ENCODE results near the gene ADAM19. TPM values are rescaled to one million over a fixed set of nuclear protein-coding genes. Genes with fewer than 3 reads are reported as not detected.

Gene ADAM19
- total RNA-seq, 1 donor from 2014 or later: 11.5 TPM

GRCh38 chr5:157539503-157540022 lies 36.0 kb downstream of the ADAM19 start:
- TF ChIP-seq EZH2 (IDR thresholded peaks at IDR 0.05) (no peak), CTCF (IDR thresholded peaks at IDR 0.05) (no peak), EZH2phosphoT487 (IDR thresholded peaks at IDR 0.05) (no peak)
- Histone ChIP-seq H3K27ac (no peak overlapping the region), H3K36me3 (no peaks in the 10 kb centered on the region), H4K20me1 (ENCODE audit: low read depth) (no peaks in the 10 kb centered on the region), H3K4me3 (no peak overlapping the region), H2AFZ (replicated peaks) (no peak overlapping the region), H3K9me3 (ENCODE audit: low read depth) (no peaks in the 10 kb centered on the region), H3K4me1 (peaks cover 23% of the 10 kb centered on the region), H3K27me3 (no peaks in the 10 kb centered on the region), H3K79me2 (ENCODE audit: low read depth) (peaks cover 12% of the 10 kb centered on the region), H3K4me2 (no peak overlapping the region), H3K9ac (no peak overlapping the region), H3F3A (ENCODE audit: low read depth) (no peaks in the 10 kb centered on the region)
- DNase-seq (ENCODE audit: low spot score): no peak
- no peak overlapping the region for H3K27ac Mint-ChIP-seq
- peaks cover 4% of the 10 kb centered on the region for H3K9me3 Mint-ChIP-seq
- H3K36me3 Mint-ChIP-seq: peaks cover 18% of the 10 kb centered on the region
- no peaks in the 10 kb centered on the region for H3K27me3 Mint-ChIP-seq (ENCODE audit: insufficient read depth, low read depth)
- H3K4me3 Mint-ChIP-seq: no peak overlapping the region
- H3K4me1 Mint-ChIP-seq: peaks cover 25% of the 10 kb centered on the region

- H3K79me2 ChIP-seq (ENCODE audit: low read depth): peaks cover 2% of the 10 kb centered on the region
- peaks cover 17% of the 10 kb centered on the region for H3K4me1 ChIP-seq
- no peak overlapping the region for H2AFZ ChIP-seq (replicated peaks)
- H3K9me3 Mint-ChIP-seq: peaks cover 4% of the 10 kb centered on the region
- no peak overlapping the region for H3K27ac Mint-ChIP-seq
- no peak overlapping the region for H3K27ac ChIP-seq
- no peak for DNase-seq (ENCODE audit: low spot score)
- peaks cover 23% of the 10 kb centered on the region for H3K4me1 Mint-ChIP-seq
- peaks cover 24% of the 10 kb centered on the region for H3K36me3 Mint-ChIP-seq
- H3K27me3 Mint-ChIP-seq (ENCODE audit: insufficient read depth, low read depth): peaks cover 2% of the 10 kb centered on the region
- H3K36me3 ChIP-seq: no peaks in the 10 kb centered on the region
- no peaks in the 10 kb centered on the region for H3F3A ChIP-seq (ENCODE audit: low read depth)
- H3K9me3 ChIP-seq (ENCODE audit: low read depth): no peaks in the 10 kb centered on the region
- TF ChIP-seq CTCF (IDR thresholded peaks at IDR 0.05) (no peak), EZH2 (IDR thresholded peaks at IDR 0.05) (no peak), EZH2phosphoT487 (IDR thresholded peaks at IDR 0.05) (no peak)
- H4K20me1 ChIP-seq (ENCODE audit: low read depth): no peaks in the 10 kb centered on the region
- no peaks in the 10 kb centered on the region for H3K27me3 ChIP-seq
- H3K4me3 ChIP-seq: no peak overlapping the region
- H3K9ac ChIP-seq: no peak overlapping the region
- no peak overlapping the region for H3K4me3 Mint-ChIP-seq
- H3K4me2 ChIP-seq: no peak overlapping the region
Observed at GRCh38 chr5:157538311-157538710, 37.3 kb downstream of the ADAM19 start.

- Histone ChIP-seq H3F3A (ENCODE audit: low read depth) (no peaks in the 10 kb centered on the region), H3K4me2 (no peak overlapping the region), H3K9ac (no peak overlapping the region), H3K9me3 (ENCODE audit: low read depth) (no peaks in the 10 kb centered on the region), H3K79me2 (ENCODE audit: low read depth) (no peaks in the 10 kb centered on the region), H2AFZ (replicated peaks) (no peak overlapping the region), H3K27ac (no peak overlapping the region), H3K36me3 (no peaks in the 10 kb centered on the region), H4K20me1 (ENCODE audit: low read depth) (no peaks in the 10 kb centered on the region), H3K27me3 (no peaks in the 10 kb centered on the region), H3K4me3 (no peak overlapping the region), H3K4me1 (no peaks in the 10 kb centered on the region)
- TF ChIP-seq EZH2phosphoT487 (IDR thresholded peaks at IDR 0.05) (no peak), EZH2 (IDR thresholded peaks at IDR 0.05) (no peak), CTCF (IDR thresholded peaks at IDR 0.05) (no peak)
- Mint-ChIP-seq H3K4me1 (peaks cover 2% of the 10 kb centered on the region), H3K36me3 (peaks cover 37% of the 10 kb centered on the region), H3K27ac (peak overlapping the region; percentile 53), H3K4me3 (no peak overlapping the region), H3K9me3 (peaks cover 4% of the 10 kb centered on the region), H3K27me3 (ENCODE audit: insufficient read depth, low read depth) (peaks cover 2% of the 10 kb centered on the region)
- DNase-seq (ENCODE audit: low spot score): no peak
Observed at GRCh38 chr5:157535042-157535865, 40.3 kb downstream of the ADAM19 start.
